ENCODE results near the gene CDH6.

The CDH6 gene

DNA sequence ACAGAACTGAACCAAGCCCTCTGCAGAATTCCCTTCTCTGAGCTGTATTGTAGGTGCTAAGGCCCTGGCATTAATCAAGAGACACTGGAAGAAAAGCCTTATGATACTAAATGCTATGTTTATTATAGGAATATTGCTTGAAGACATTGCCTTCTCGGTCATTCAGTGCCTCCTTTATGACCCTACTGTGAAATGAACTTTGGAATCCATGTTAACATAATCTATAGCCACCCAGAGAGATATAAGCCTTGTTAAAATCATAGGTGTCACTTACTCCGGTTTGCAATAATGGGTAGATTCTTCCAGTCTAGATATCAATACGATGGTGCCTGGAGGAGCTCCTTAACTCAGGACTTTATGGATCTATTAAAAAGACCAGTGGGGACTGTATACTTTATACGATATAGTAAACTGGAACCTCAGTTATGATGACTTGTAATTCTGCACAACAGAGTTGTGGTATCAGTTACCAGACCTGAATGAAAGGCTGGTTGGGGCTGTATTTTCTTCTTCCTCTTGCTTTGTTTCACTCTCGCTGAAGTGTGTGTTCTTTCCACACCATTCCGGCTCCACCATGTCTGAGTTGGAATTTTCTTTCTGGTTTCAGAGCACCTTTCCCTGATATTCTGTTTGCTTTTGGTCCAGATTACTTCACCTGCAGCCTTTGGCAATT is 183.9 kb downstream of the CDH6 start:
- DNase-seq (ENCODE audit: low read depth in 2 of 2) = no peak

DNA sequence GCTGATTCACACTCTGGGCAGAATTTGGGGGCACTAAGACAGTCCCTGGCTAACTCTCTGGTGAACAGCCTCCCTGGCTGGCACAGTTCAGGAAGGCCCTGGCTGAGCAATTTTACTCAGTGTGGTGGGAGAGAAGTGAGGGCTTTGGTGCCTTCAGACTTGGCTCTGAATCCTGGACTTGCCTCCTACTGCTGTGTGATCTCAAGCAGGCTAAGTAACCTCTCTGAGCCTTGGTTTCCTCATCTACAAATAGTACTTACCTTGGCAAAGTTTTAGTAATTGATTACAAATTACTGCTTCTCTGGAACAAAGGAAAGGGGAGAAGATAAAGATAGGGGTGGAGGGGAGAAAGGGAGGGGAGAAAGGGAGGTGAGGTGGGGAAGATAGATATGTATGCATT is 184.7 kb downstream of the CDH6 start:
- DNase-seq (ENCODE audit: low read depth in 2 of 2) = no peak
